ENCODE results near the gene TCP11. TPM values are rescaled to one million over a fixed set of nuclear protein-coding genes. Genes with fewer than 3 reads are reported as not detected.

The TCP11 gene
- total RNA-seq, 1 experiment from 2014 or later: not detected

- intact Hi-C loops (cut with micrococcal nuclease; ENCODE audit: unreplicated experiment): loop anchor here (5.0 kb wide), 1 partner anchor 161 kb away; no protein-coding TSS in a partner anchor
- H3K27me3 ChIP-seq (ENCODE audit: control insufficient read depth, insufficient read depth, low read length): no peaks in the 10 kb centered on the region
- ChIA-PET POLR2A (no interaction called here), CTCF (no interaction called here)
- ATAC-seq (no peak), DNase-seq (ENCODE audit: low read depth, low spot score) (no peak)
- no peak overlapping the region for H3K4me3 ChIP-seq (ENCODE audit: low read depth in 2 of 2, low read length in 2 of 2)
- H3K27ac ChIP-seq (ENCODE audit: low read length): no peak overlapping the region
- in situ Hi-C loops (cut with HindIII; ENCODE audit: low pct_unique_long_range_greater_than_20kb, low sequenced_read_pairs): no loop called here
- H3K9me3 ChIP-seq (ENCODE audit: control insufficient read depth, insufficient read depth, low read depth, low read length): no peaks in the 10 kb centered on the region
- TF ChIP-seq POLR2AphosphoS5 (IDR thresholded peaks at IDR 0.05; ENCODE audit: low read depth, low read length): no peak
- TF ChIP-seq REST (IDR thresholded peaks at IDR 0.05; ENCODE audit: insufficient read depth in 1 of 2, low read depth in 2 of 2, low read length in 1 of 2): no peak
- TF ChIP-seq SIN3A (IDR thresholded peaks at IDR 0.05; ENCODE audit: borderline replicate concordance, insufficient read depth, low read depth, low read length): no peak
- TF ChIP-seq, protein P1, sequence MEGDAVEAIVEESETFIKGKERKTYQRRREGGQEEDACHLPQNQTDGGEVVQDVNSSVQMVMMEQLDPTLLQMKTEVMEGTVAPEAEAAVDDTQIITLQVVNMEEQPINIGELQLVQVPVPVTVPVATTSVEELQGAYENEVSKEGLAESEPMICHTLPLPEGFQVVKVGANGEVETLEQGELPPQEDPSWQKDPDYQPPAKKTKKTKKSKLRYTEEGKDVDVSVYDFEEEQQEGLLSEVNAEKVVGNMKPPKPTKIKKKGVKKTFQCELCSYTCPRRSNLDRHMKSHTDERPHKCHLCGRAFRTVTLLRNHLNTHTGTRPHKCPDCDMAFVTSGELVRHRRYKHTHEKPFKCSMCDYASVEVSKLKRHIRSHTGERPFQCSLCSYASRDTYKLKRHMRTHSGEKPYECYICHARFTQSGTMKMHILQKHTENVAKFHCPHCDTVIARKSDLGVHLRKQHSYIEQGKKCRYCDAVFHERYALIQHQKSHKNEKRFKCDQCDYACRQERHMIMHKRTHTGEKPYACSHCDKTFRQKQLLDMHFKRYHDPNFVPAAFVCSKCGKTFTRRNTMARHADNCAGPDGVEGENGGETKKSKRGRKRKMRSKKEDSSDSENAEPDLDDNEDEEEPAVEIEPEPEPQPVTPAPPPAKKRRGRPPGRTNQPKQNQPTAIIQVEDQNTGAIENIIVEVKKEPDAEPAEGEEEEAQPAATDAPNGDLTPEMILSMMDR (IDR thresholded peaks at IDR 0.05): no peak
- TF ChIP-seq TCF7L2 (IDR thresholded peaks at IDR 0.05; ENCODE audit: low read depth, low read length): no peak
- H3K4me1 ChIP-seq (ENCODE audit: control insufficient read depth, insufficient read depth, low read length): peaks cover 3% of the 10 kb centered on the region; the same call in 1 of the 2 replicates
- no TSS peak for BruUV-seq (replicated peaks)
- no peaks in the 10 kb centered on the region for H3K36me3 ChIP-seq (ENCODE audit: control insufficient read depth, insufficient read depth, low read length)
Measured at GRCh38 chr6:35142588-35143569, 1.7 kb upstream of the TCP11 start.

DNA sequence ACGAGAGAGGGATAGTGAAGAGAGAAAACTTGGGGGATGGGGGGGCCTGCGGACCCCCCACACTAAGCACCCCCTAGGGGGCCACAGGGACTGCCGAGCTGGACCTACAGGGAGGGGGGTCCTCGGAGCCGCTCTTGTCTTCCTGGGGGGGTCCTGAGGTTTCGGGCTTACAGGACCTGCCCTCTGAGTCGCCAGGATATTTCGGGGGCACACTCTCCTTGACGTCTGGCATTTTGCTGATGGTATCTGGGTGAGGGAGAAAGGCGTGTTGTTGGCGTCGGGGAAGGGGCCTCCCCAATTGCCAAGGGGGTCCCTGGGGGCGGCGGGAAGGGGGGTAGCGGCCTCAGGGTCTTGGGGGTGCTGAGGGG, 516 bp downstream of the TCP11 start:
- no peaks in the 10 kb centered on the region for H3K9me3 ChIP-seq (ENCODE audit: control insufficient read depth, insufficient read depth, low read depth, low read length)
- no peak overlapping the region for H3K27ac ChIP-seq (ENCODE audit: low read length)
- intact Hi-C loops (cut with micrococcal nuclease; ENCODE audit: unreplicated experiment): loop anchor here (5.0 kb wide), 1 partner anchor 158 kb away; no protein-coding TSS in a partner anchor
- H3K27me3 ChIP-seq (ENCODE audit: control insufficient read depth, insufficient read depth, low read length): no peaks in the 10 kb centered on the region
- H3K36me3 ChIP-seq (ENCODE audit: control insufficient read depth, insufficient read depth, low read length): no peaks in the 10 kb centered on the region
- no peak for DNase-seq (ENCODE audit: low read depth, low spot score)
- in situ Hi-C loops (cut with HindIII; ENCODE audit: low pct_unique_long_range_greater_than_20kb, low sequenced_read_pairs): no loop called here
- POLR2A ChIA-PET: no interaction called here
- TF ChIP-seq POLR2AphosphoS5 (IDR thresholded peaks at IDR 0.05; ENCODE audit: low read depth, low read length): no peak
- TF ChIP-seq REST (IDR thresholded peaks at IDR 0.05; ENCODE audit: insufficient read depth in 1 of 2, low read depth in 2 of 2, low read length in 1 of 2): no peak
- no peak for TF ChIP-seq SIN3A (IDR thresholded peaks at IDR 0.05; ENCODE audit: borderline replicate concordance, insufficient read depth, low read depth, low read length)
- no peaks in the 10 kb centered on the region for H3K4me1 ChIP-seq (ENCODE audit: control insufficient read depth, insufficient read depth, low read length)
- BruUV-seq (replicated peaks): no TSS peak
- H3K4me3 ChIP-seq (ENCODE audit: low read depth in 2 of 2, low read length in 2 of 2): no peak overlapping the region
- no peak for ATAC-seq
- CTCF ChIA-PET: interaction anchor here (1.2 kb wide), 1 partner anchor 12 kb away, joined by 4 read pairs; no protein-coding TSS in a partner anchor
